Measurements from ENCODE around the gene TYMP. TPM values are rescaled to one million over a fixed set of nuclear protein-coding genes. Genes with fewer than 3 reads are reported as not detected.

TYMP gene
- total and polyA plus RNA-seq, 10 of the 15 experiments (the other 5 are each of a cell fraction or from before 2014, with no cell fraction given) = 0.42 to 57.8 (median 24.6) TPM

DNA sequence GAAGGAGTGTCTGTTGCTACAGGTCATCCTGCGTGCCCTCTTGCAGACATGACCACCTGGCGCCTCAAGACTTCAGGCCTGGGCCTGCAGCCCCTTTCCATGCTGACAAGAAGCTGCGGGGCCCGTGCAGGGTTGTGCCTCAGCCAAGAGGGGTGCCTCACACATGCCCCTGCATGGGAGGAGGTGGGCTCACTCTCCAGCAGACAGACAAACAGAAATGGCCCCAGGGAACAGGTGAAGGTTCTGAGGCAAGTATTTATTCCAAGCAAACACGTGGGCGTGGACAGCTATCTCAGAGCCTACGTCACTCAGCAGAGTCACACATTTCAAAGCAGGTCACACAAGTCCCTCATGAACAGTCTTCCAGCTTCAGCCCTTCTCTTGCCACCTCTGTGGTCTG is 38.8 kb upstream of the TYMP start:
- Histone ChIP-seq H3K36me3 (ENCODE audit: control insufficient read depth in 2 of 2, insufficient read depth in 2 of 2, low read length in 1 of 2) (peaks cover 14 to 17% of the 10 kb centered on the region in 2 experiments; a peak in 3 of 4 replicates), H3K9me3 (replicated peaks; ENCODE audit: control insufficient read depth, insufficient read depth, low read length) (no peaks in the 10 kb centered on the region), H3K27ac (ENCODE audit: control insufficient read depth, insufficient read depth) (no peak overlapping the region), H2AFZ (ENCODE audit: control insufficient read depth, low read depth, low read length) (no peak overlapping the region), H3K4me3 (no peak overlapping the region), H4K20me1 (ENCODE audit: control insufficient read depth, insufficient read depth) (no peaks in the 10 kb centered on the region), H3K9ac (ENCODE audit: control insufficient read depth, insufficient read depth, low read length) (no peak overlapping the region), H3K79me2 (ENCODE audit: control insufficient read depth, insufficient read depth, low read length) (no peaks in the 10 kb centered on the region), H3K4me1 (ENCODE audit: control insufficient read depth, insufficient read depth, low read length) (peaks cover 7% of the 10 kb centered on the region), H3K4me2 (ENCODE audit: control insufficient read depth, insufficient read depth) (no peak overlapping the region), H3K27me3 (replicated peaks in 1 of 2; ENCODE audit: control insufficient read depth in 2 of 2, insufficient read depth in 2 of 2, low read length in 1 of 2) (no peaks in the 10 kb centered on the region)
- ChIA-PET CTCF (no interaction called here), RAD21 (ENCODE audit: unreplicated experiment) (no interaction called here), SMC1A (ENCODE audit: uncharacterized antibody, unreplicated experiment) (no interaction called here), POLR2A (no interaction called here)
- intact Hi-C loops (cut with micrococcal nuclease; ENCODE audit: unreplicated experiment) (no loop called here), in situ Hi-C loops (cut with MboI) (no loop called here)
- DNase-seq (ENCODE audit: low read depth, low spot score) (no peak), ATAC-seq (no peak), FAIRE-seq (peak; percentile 13)
- WGBS (ENCODE audit: insufficient coverage, insufficient replicate concordance, low lambda C conversion rate, missing lambda C conversion rate) = 93% methylated on average over 7 of the region's 7 CpGs
- BruUV-seq (replicated peaks) = no TSS peak
- TF ChIP-seq EGR1 (IDR thresholded peaks at IDR 0.05; ENCODE audit: borderline replicate concordance in 1 of 2, low read depth in 2 of 2, low read length in 2 of 2) (no peak), SRF (IDR thresholded peaks at IDR 0.05; ENCODE audit: low read depth in 2 of 2, low read length in 2 of 2) (no peak), IKZF2 (IDR thresholded peaks at IDR 0.05) (no peak), ZSCAN29 (IDR thresholded peaks at IDR 0.05) (no peak), RFX5 (IDR thresholded peaks at IDR 0.05; ENCODE audit: low read depth, low read length) (no peak), NFYB (IDR thresholded peaks at IDR 0.05; ENCODE audit: insufficient read depth, low read depth, low read length) (no peak), ETV6 (conservative IDR thresholded peaks at IDR 0.05 in 1 of 2, IDR thresholded peaks at IDR 0.05 in 1 of 2; ENCODE audit: borderline replicate concordance in 1 of 2, low read depth in 1 of 2) (no peak), ZZZ3 (IDR thresholded peaks at IDR 0.05; ENCODE audit: control insufficient read depth, insufficient read length, low read depth) (no peak), ZNF274 (IDR thresholded peaks at IDR 0.05; ENCODE audit: insufficient read depth, insufficient read length) (no peak), PKNOX1 (IDR thresholded peaks at IDR 0.05) (no peak), JUND (IDR thresholded peaks at IDR 0.05; ENCODE audit: low read depth, low read length) (no peak), NR2F1 (conservative IDR thresholded peaks at IDR 0.05) (no peak), JUNB (IDR thresholded peaks at IDR 0.05) (no peak)
- TF ChIP-seq, protein P1, sequence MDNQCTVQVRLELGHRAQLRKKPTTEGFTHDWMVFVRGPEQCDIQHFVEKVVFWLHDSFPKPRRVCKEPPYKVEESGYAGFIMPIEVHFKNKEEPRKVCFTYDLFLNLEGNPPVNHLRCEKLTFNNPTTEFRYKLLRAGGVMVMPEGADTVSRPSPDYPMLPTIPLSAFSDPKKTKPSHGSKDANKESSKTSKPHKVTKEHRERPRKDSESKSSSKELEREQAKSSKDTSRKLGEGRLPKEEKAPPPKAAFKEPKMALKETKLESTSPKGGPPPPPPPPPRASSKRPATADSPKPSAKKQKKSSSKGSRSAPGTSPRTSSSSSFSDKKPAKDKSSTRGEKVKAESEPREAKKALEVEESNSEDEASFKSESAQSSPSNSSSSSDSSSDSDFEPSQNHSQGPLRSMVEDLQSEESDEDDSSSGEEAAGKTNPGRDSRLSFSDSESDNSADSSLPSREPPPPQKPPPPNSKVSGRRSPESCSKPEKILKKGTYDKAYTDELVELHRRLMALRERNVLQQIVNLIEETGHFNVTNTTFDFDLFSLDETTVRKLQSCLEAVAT (IDR thresholded peaks at IDR 0.05) = no peak
